HepG2 (cell line): Measurements from ENCODE around the gene TNFAIP8L3. TPM values are rescaled to one million over a fixed set of nuclear protein-coding genes. Genes with fewer than 3 reads are reported as not detected.

Source experiments
- ATAC-seq: fragments of 200-7000 bp; cut with Tn5 transposase; 3 replicates; pipeline ENCODE4 v1.9.1; 2020; ENCODE audit warnings: mild to moderate bottlenecking, moderate library complexity
- BruUV-seq: library from RNA; stranded (reverse); fragments of 400-500 nt; replicated peaks from 2 replicates; lab custom pipeline; 2021; lab: Mats Ljungman, UMichigan
- CTCF ChIA-PET: fragments of 300-600 bp; formaldehyde crosslinking; extraction: SDS; loops from one replicate; lab custom pipeline; 2021; ENCODE audit warnings: low total read pairs, inconsistent platforms, low intra/inter-chr PET ratio; lab: Yijun Ruan, JAX
- POLR2A ChIA-PET: fragments of 350-600 bp; sonication (Branson Sonifier 250); formaldehyde crosslinking; loops from one replicate; lab custom pipeline; 2020; ENCODE audit warnings: antibody characterized with exemption, inconsistent platforms; lab: Yijun Ruan, JAX
- DNase-seq: peaks from one replicate; pipeline ENCODE4 v3.0.0-alpha.2; 2015; ENCODE audit warnings: low spot score
- FAIRE-seq: peaks from 3 replicates; lab custom pipeline; 2011; peaks lifted over from hg19 to GRCh38; lab: Jason Lieb, UNC
- H2AFZ ChIP-seq: one replicate; pipeline ENCODE4 v1.6.1; 2011; ENCODE audit warnings: low read length, inconsistent platforms
- H3K27ac ChIP-seq: fragments of 300-600 bp; 3 replicates; pipeline ENCODE4 v1.8.0; 2011; ENCODE audit warnings: mixed run types, mild to moderate bottlenecking, mixed read lengths, low read length, inconsistent platforms; ENCODE audit not compliant: insufficient read depth; ENCODE audit errors: extremely low read length
- H3K27me3 ChIP-seq, 2 experiments: fragments of 200-600 bp in 1 of 2; 2 replicates in 1 of 2; 3 replicates in 1 of 2; pipeline versions ENCODE4 v1.6.0 to v1.8.0; 2011; ENCODE audit warnings: low read length in 2 of 2, mild to moderate bottlenecking in 2 of 2, moderate library complexity in 2 of 2, inconsistent platforms in 1 of 2; ENCODE audit not compliant: insufficient read depth in 2 of 2, control insufficient read depth in 1 of 2
- H3K36me3 ChIP-seq, 2 experiments: fragments of 200-600 bp in 1 of 2; replicated peaks in 1 of 2; 2 replicates in 1 of 2; 3 replicates in 1 of 2; pipeline versions ENCODE4 v1.5.1 to v1.8.0; 2011; ENCODE audit warnings: low read length in 2 of 2, inconsistent platforms in 1 of 2; ENCODE audit not compliant: insufficient read depth in 2 of 2, control insufficient read depth in 1 of 2
- H3K4me1 ChIP-seq: 2 replicates; pipeline ENCODE4 v1.5.1; 2012; ENCODE audit warnings: low read length, inconsistent platforms; ENCODE audit not compliant: insufficient read depth
- H3K4me2 ChIP-seq: 2 replicates; pipeline ENCODE4 v1.6.0; 2011; ENCODE audit warnings: low read depth, low read length, inconsistent platforms
- H3K4me3 ChIP-seq, 3 experiments: fragments of 200-600 bp in 1 of 3; sonication (generic), shearing (Covaris generic) in 1 of 3; replicated peaks in 1 of 3; 2 replicates each; pipeline ENCODE4 v1.5.1; 2011 to 2016; ENCODE audit warnings: low read length in 3 of 3, inconsistent platforms in 2 of 3, low read depth in 2 of 3, mild to moderate bottlenecking in 2 of 3, control low read depth in 1 of 3, mixed read lengths in 1 of 3; ENCODE audit not compliant: insufficient read depth in 1 of 3
- H3K79me2 ChIP-seq: one replicate; pipeline ENCODE4 v1.6.1; 2011; ENCODE audit warnings: low read length, inconsistent platforms; ENCODE audit not compliant: insufficient read depth
- H3K9ac ChIP-seq: 2 replicates; pipeline ENCODE4 v1.6.0; 2011; ENCODE audit warnings: mild to moderate bottlenecking, low read depth, low read length, inconsistent platforms; ENCODE audit not compliant: insufficient read depth
- H3K9me3 ChIP-seq: 2 replicates; pipeline ENCODE4 v1.5.1; 2012; ENCODE audit warnings: mild to moderate bottlenecking, low read length
- H4K20me1 ChIP-seq: 2 replicates; pipeline ENCODE4 v1.6.0; 2011; ENCODE audit warnings: inconsistent platforms, mild to moderate bottlenecking, low read length, moderate library complexity; ENCODE audit not compliant: insufficient read depth
- AKAP8 ChIP-seq: sonication (generic); formaldehyde crosslinking; IDR thresholded peaks from 2 replicates; pipeline ENCODE4 v1.5.1; 2020; ENCODE audit warnings: mild to moderate bottlenecking, missing genetic modification reagents
- CENPT ChIP-seq: sonication (generic); formaldehyde crosslinking; IDR thresholded peaks from 2 replicates; pipeline ENCODE4 v1.8.0; 2022; ENCODE audit warnings: low read depth, mild to moderate bottlenecking, moderate library complexity, missing genetic modification reagents
- GFI1 ChIP-seq: sonication (generic); formaldehyde crosslinking; IDR thresholded peaks from 2 replicates; pipeline ENCODE4 v1.5.0; 2020; ENCODE audit warnings: missing genetic modification reagents, mild to moderate bottlenecking, borderline replicate concordance
- HIC2 ChIP-seq: sonication (generic); formaldehyde crosslinking; IDR thresholded peaks from 2 replicates; pipeline ENCODE4 v1.9.0; 2022; ENCODE audit warnings: low read depth, missing genetic modification reagents
- HNRNPLL ChIP-seq: fragments of 200-400 bp; formaldehyde crosslinking; IDR thresholded peaks from 2 replicates; pipeline ENCODE4 v1.6.1; 2017; ENCODE audit warnings: mild to moderate bottlenecking, low read depth, low read length; ENCODE audit not compliant: poor library complexity, severe bottlenecking
- NCOA1 ChIP-seq: sonication (generic); formaldehyde crosslinking; IDR thresholded peaks from 2 replicates; pipeline ENCODE4 v1.9.0; 2021; ENCODE audit warnings: missing genetic modification reagents
- NCOA2 ChIP-seq: sonication (generic); formaldehyde crosslinking; IDR thresholded peaks from 2 replicates; pipeline ENCODE4 v1.8.0; 2022; ENCODE audit warnings: inconsistent platforms
- PAWR ChIP-seq: sonication (generic); formaldehyde crosslinking; IDR thresholded peaks from 2 replicates; pipeline ENCODE4 v1.4.0; 2020; ENCODE audit warnings: missing genetic modification reagents, mild to moderate bottlenecking, borderline replicate concordance
- PLRG1 ChIP-seq: fragments of 450-650 bp; conservative IDR thresholded peaks from 2 replicates; pipeline ENCODE4 v1.6.1; 2016
- SIX4 ChIP-seq: sonication (generic); formaldehyde crosslinking; IDR thresholded peaks from 2 replicates; pipeline ENCODE4 v1.4.0; 2020; ENCODE audit warnings: missing genetic modification reagents
- SKI ChIP-seq: fragments of 450-650 bp; IDR thresholded peaks from one replicate; pipeline ENCODE4 v1.6.1; 2018; ENCODE audit warnings: mild to moderate bottlenecking; ENCODE audit not compliant: partially characterized antibody
- SMARCC2 ChIP-seq: fragments of 450-650 bp; IDR thresholded peaks from 2 replicates; pipeline ENCODE4 v1.6.1; 2017; ENCODE audit warnings: antibody characterized with exemption, mild to moderate bottlenecking
- ZNF207 ChIP-seq: fragments of 450-650 bp; IDR thresholded peaks from 2 replicates; pipeline ENCODE4 v1.6.1; 2016; ENCODE audit warnings: antibody characterized with exemption, borderline replicate concordance
- ZNF431 ChIP-seq: sonication (generic); formaldehyde crosslinking; IDR thresholded peaks from 2 replicates; pipeline ENCODE4 v1.9.0; 2022; ENCODE audit warnings: missing genetic modification reagents, low read depth, mild to moderate bottlenecking, borderline replicate concordance
- ZNF513 ChIP-seq: sonication (generic); formaldehyde crosslinking; conservative IDR thresholded peaks from 2 replicates; pipeline ENCODE4 v1.5.0; 2020; ENCODE audit warnings: missing genetic modification reagents
- ZNF800 ChIP-seq: sonication (generic); formaldehyde crosslinking; IDR thresholded peaks from 2 replicates; pipeline ENCODE4 v1.4.0; 2020; ENCODE audit warnings: missing genetic modification reagents
- WGBS: methylation state at CpG from one replicate; pipeline ENCODE4 v1.1.6; 2017; ENCODE audit warnings: low lambda C conversion rate; 5-methylcytosine and 5-hydroxymethylcytosine counted together
- in situ Hi-C: cut with HindIII; loops from 2 replicates; pipeline ENCODE4 v1.10.0; 2017; ENCODE audit warnings: low pct_unique_long_range_greater_than_20kb; ENCODE audit not compliant: extremely low pct_ligation_motif_present
- intact Hi-C: fragments of 100-400 bp; cut with micrococcal nuclease; formaldehyde crosslinking; loops from one replicate; pipeline ENCODE4 v1.10.0; 2022; ENCODE audit not compliant: unreplicated experiment
- polyA plus RNA-seq, 8 experiments: library from polyadenylated mRNA; depleted of rRNA in 3 of 8; stranded (reverse) in 7 of 8; unstranded in 1 of 8; fragments of >200 nt; fragmentation: Illumina TruSeq in 4 of 8; extraction: Trizol in 4 of 8; gene quantifications; 2 replicates each; pipeline versions ENCODE4 v1.2.1 to v1.2.3, GENCODE V29; 2011 to 2016; ENCODE audit warnings: low read depth in 4 of 8, missing spikeins in 1 of 8, mixed read lengths in 1 of 8; ENCODE audit not compliant: insufficient read depth in 1 of 8
- total RNA-seq, 5 experiments: library from RNA; depleted of rRNA; stranded (reverse); fragments of >200 nt; fragmentation: Illumina TruSeq; extraction: Trizol; gene quantifications; 2 replicates each; pipeline ENCODE4 v1.2.3, GENCODE V29; 2016; ENCODE audit warnings: low read depth in 1 of 5

The TNFAIP8L3 gene
- total and polyA plus RNA-seq, 2 of the 13 experiments (the other 11 are each of a cell fraction or from before 2014, with no cell fraction given), result 0.15 to 4.0 TPM

- no peak for TF ChIP-seq HIC2 (CRISPR knock-in tag)
- 0 out of 2 replicates have a peak, but pooled peaks have one; percentile 5 for TF ChIP-seq ZNF800 (CRISPR knock-in tag)
These were observed at the start of gene TNFAIP8L3 (continued) for GRCh38 chr15:51094606-51095569.

- no peak overlapping the region for H3K4me3 ChIP-seq
- H3K9me3 ChIP-seq, result no peaks in the 10 kb centered on the region
- DNase-seq, result no peak
- H3K36me3 ChIP-seq, result no peaks in the 10 kb centered on the region
- ChIA-PET CTCF (no interaction called here), POLR2A (no interaction called here)
- H2AFZ ChIP-seq, result no peak overlapping the region
- 97% methylated on average over 3 of the region's 3 CpGs for WGBS
- intact Hi-C loops, result no loop called here
- 0 out of 2 replicates have a peak, but pooled peaks cover 2% of the 10 kb centered on the region for H4K20me1 ChIP-seq
- no peaks in the 10 kb centered on the region for H3K79me2 ChIP-seq
- BruUV-seq, result no TSS peak
- no peaks in the 10 kb centered on the region for H3K4me1 ChIP-seq
- FAIRE-seq, result no peak
- H3K4me2 ChIP-seq, result no peak overlapping the region
- ATAC-seq, result no peak
- H3K27ac ChIP-seq, result no peak overlapping the region
- no peaks in the 10 kb centered on the region for H3K27me3 ChIP-seq
- in situ Hi-C loops, result no loop called here
- H3K9ac ChIP-seq, result no peak overlapping the region
- no peak for TF ChIP-seq SKI
- TF ChIP-seq GFI1 (CRISPR knock-in tag), result no peak
- no peak for TF ChIP-seq PLRG1
- TF ChIP-seq PAWR (CRISPR knock-in tag), result no peak
- TF ChIP-seq ZNF431, result no peak
- TF ChIP-seq CENPT (CRISPR knock-in tag), result no peak
- TF ChIP-seq HNRNPLL, result no peak
- no peak for TF ChIP-seq SMARCC2
- no peak for TF ChIP-seq ZNF207
- TF ChIP-seq ZNF513 (CRISPR knock-in tag), result no peak
- no peak for TF ChIP-seq NCOA1 (CRISPR knock-in tag)
- no peak for TF ChIP-seq SIX4 (CRISPR knock-in tag)
- TF ChIP-seq AKAP8 (CRISPR knock-in tag), result no peak
- TF ChIP-seq NCOA2 (CRISPR knock-in tag), result no peak
These were observed 49.4 kb upstream of the TNFAIP8L3 start for GRCh38 chr15:51144021-51144532.
